ENCODE measurements around the gene BANP. TPM values are rescaled to one million over a fixed set of nuclear protein-coding genes. Genes with fewer than 3 reads are reported as not detected.

BANP gene
- polyA plus RNA-seq, 1 of the 3 experiments (the other 2 are of a cell fraction), result 16.8 TPM

DNA sequence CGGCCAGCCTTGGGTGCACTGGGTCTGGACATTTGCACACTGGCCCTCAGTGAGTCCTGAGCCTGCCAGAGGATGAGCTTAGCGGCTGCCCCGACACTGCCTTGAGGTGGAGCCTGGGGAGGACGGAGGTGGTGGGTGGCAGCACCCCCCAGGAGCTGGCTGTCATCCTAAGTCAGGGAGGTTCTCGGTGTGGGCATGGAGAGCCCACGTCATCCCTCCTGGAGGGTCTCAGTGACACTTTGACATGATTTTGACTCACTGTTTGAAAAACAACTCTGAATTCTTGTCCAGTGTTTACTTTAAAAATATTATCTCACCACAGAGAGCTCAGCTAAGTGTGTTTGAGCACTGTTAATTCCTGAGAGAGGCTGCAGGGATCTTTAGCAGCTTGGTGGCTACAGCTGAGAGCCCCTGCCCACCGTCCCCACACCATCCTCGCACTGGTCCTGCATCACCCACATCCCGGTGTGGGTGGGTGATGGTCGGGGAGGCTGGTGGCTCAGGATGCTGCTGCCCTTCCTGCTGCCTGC lies 63.1 kb downstream of the BANP start:
- ChIA-PET CTCF (interaction anchor here (0.7 kb wide), 1 partner anchor 543 kb away, joined by 4 read pairs; no protein-coding TSS in a partner anchor), POLR2A (no interaction called here)
- H3K27me3 ChIP-seq (ENCODE audit: insufficient read depth), result no peaks in the 10 kb centered on the region
- no peaks in the 10 kb centered on the region for H4K20me1 ChIP-seq (ENCODE audit: insufficient read depth)
- H2AFZ ChIP-seq (ENCODE audit: low read depth), result no peak overlapping the region
- DNase-seq, result no peak
- 85% methylated on average over 2 of the region's 10 CpGs for WGBS (ENCODE audit: low lambda C conversion rate)
- no peaks in the 10 kb centered on the region for H3F3A ChIP-seq (replicated peaks; ENCODE audit: insufficient read depth)
- peaks cover 7 to 8% of the 10 kb centered on the region in 2 experiments; a peak in 2 of 4 replicates for H3K4me1 ChIP-seq (ENCODE audit: control insufficient read depth in 1 of 2, insufficient read depth in 2 of 2, low read depth in 1 of 2, low read length in 1 of 2)
- H3K27ac ChIP-seq (ENCODE audit: low read depth in 2 of 2, low read length in 1 of 2), result no peak overlapping the region; a peak in 1 of 4 replicates
- no peak overlapping the region for H3K4me3 ChIP-seq (ENCODE audit: low read depth in 2 of 2, low read length in 1 of 2)
- H3K9me2 ChIP-seq, result no peaks in the 10 kb centered on the region
- H3K79me2 ChIP-seq (ENCODE audit: insufficient read depth), result no peaks in the 10 kb centered on the region
- H3K9me3 ChIP-seq, result no peaks in the 10 kb centered on the region
- TF ChIP-seq MEF2A (IDR thresholded peaks at IDR 0.05; ENCODE audit: borderline replicate concordance, low read depth) (no peak), USF2 (IDR thresholded peaks at IDR 0.05; ENCODE audit: borderline replicate concordance, low read depth, low read length) (no peak), RXRA (IDR thresholded peaks at IDR 0.05; ENCODE audit: borderline replicate concordance, low read depth) (no peak), TEAD4 (IDR thresholded peaks at IDR 0.05; ENCODE audit: borderline replicate concordance, insufficient read depth) (no peak), TCF12 (IDR thresholded peaks at IDR 0.05) (no peak), IRF3 (IDR thresholded peaks at IDR 0.05; ENCODE audit: low read depth, low read length) (no peak), NFIC (IDR thresholded peaks at IDR 0.05; ENCODE audit: borderline replicate concordance) (no peak), JUND (IDR thresholded peaks at IDR 0.05) (no peak), FOXM1 (IDR thresholded peaks at IDR 0.05; ENCODE audit: low read depth) (no peak), TAF1 (IDR thresholded peaks at IDR 0.05; ENCODE audit: borderline replicate concordance, low read depth, low read length) (no peak), USF1 (IDR thresholded peaks at IDR 0.05; ENCODE audit: borderline replicate concordance, low read depth) (no peak), EZH2phosphoT487 (IDR thresholded peaks at IDR 0.05; ENCODE audit: borderline replicate concordance, low read depth) (no peak), GATA2 (CRISPR knock-in tag; IDR thresholded peaks at IDR 0.05) (no peak), YY1 (IDR thresholded peaks at IDR 0.05; ENCODE audit: low read depth) (no peak), PBX3 (IDR thresholded peaks at IDR 0.05) (no peak), FOXJ3 (CRISPR knock-in tag; IDR thresholded peaks at IDR 0.05) (no peak), RCOR1 (IDR thresholded peaks at IDR 0.05; ENCODE audit: low read length) (no peak)
- TF ChIP-seq, protein P1, sequence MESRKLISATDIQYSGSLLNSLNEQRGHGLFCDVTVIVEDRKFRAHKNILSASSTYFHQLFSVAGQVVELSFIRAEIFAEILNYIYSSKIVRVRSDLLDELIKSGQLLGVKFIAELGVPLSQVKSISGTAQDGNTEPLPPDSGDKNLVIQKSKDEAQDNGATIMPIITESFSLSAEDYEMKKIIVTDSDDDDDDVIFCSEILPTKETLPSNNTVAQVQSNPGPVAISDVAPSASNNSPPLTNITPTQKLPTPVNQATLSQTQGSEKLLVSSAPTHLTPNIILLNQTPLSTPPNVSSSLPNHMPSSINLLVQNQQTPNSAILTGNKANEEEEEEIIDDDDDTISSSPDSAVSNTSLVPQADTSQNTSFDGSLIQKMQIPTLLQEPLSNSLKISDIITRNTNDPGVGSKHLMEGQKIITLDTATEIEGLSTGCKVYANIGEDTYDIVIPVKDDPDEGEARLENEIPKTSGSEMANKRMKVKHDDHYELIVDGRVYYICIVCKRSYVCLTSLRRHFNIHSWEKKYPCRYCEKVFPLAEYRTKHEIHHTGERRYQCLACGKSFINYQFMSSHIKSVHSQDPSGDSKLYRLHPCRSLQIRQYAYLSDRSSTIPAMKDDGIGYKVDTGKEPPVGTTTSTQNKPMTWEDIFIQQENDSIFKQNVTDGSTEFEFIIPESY (IDR thresholded peaks at IDR 0.05; ENCODE audit: borderline replicate concordance, low read depth), result no peak
- TF ChIP-seq, protein P2, sequence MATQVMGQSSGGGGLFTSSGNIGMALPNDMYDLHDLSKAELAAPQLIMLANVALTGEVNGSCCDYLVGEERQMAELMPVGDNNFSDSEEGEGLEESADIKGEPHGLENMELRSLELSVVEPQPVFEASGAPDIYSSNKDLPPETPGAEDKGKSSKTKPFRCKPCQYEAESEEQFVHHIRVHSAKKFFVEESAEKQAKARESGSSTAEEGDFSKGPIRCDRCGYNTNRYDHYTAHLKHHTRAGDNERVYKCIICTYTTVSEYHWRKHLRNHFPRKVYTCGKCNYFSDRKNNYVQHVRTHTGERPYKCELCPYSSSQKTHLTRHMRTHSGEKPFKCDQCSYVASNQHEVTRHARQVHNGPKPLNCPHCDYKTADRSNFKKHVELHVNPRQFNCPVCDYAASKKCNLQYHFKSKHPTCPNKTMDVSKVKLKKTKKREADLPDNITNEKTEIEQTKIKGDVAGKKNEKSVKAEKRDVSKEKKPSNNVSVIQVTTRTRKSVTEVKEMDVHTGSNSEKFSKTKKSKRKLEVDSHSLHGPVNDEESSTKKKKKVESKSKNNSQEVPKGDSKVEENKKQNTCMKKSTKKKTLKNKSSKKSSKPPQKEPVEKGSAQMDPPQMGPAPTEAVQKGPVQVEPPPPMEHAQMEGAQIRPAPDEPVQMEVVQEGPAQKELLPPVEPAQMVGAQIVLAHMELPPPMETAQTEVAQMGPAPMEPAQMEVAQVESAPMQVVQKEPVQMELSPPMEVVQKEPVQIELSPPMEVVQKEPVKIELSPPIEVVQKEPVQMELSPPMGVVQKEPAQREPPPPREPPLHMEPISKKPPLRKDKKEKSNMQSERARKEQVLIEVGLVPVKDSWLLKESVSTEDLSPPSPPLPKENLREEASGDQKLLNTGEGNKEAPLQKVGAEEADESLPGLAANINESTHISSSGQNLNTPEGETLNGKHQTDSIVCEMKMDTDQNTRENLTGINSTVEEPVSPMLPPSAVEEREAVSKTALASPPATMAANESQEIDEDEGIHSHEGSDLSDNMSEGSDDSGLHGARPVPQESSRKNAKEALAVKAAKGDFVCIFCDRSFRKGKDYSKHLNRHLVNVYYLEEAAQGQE (IDR thresholded peaks at IDR 0.05; ENCODE audit: low read depth, low read length), result no peak
- TF ChIP-seq, protein P3, sequence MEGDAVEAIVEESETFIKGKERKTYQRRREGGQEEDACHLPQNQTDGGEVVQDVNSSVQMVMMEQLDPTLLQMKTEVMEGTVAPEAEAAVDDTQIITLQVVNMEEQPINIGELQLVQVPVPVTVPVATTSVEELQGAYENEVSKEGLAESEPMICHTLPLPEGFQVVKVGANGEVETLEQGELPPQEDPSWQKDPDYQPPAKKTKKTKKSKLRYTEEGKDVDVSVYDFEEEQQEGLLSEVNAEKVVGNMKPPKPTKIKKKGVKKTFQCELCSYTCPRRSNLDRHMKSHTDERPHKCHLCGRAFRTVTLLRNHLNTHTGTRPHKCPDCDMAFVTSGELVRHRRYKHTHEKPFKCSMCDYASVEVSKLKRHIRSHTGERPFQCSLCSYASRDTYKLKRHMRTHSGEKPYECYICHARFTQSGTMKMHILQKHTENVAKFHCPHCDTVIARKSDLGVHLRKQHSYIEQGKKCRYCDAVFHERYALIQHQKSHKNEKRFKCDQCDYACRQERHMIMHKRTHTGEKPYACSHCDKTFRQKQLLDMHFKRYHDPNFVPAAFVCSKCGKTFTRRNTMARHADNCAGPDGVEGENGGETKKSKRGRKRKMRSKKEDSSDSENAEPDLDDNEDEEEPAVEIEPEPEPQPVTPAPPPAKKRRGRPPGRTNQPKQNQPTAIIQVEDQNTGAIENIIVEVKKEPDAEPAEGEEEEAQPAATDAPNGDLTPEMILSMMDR (IDR thresholded peaks at IDR 0.05), result no peak
- H3K9ac ChIP-seq, result no peak overlapping the region
- H3K4me2 ChIP-seq, result no peak overlapping the region
- peaks cover 0 to 21% of the 10 kb centered on the region in 2 experiments for H3K36me3 ChIP-seq (replicated peaks in 1 of 2; ENCODE audit: control insufficient read depth in 1 of 2, insufficient read depth in 2 of 2, low read length in 1 of 2)
